ENCODE measurements around the gene SRC. TPM values are rescaled to one million over a fixed set of nuclear protein-coding genes. Genes with fewer than 3 reads are reported as not detected.

Gene SRC
- total and polyA plus RNA-seq, 2 experiments from 2014 or later = 26.2 to 34.3 TPM

DNA sequence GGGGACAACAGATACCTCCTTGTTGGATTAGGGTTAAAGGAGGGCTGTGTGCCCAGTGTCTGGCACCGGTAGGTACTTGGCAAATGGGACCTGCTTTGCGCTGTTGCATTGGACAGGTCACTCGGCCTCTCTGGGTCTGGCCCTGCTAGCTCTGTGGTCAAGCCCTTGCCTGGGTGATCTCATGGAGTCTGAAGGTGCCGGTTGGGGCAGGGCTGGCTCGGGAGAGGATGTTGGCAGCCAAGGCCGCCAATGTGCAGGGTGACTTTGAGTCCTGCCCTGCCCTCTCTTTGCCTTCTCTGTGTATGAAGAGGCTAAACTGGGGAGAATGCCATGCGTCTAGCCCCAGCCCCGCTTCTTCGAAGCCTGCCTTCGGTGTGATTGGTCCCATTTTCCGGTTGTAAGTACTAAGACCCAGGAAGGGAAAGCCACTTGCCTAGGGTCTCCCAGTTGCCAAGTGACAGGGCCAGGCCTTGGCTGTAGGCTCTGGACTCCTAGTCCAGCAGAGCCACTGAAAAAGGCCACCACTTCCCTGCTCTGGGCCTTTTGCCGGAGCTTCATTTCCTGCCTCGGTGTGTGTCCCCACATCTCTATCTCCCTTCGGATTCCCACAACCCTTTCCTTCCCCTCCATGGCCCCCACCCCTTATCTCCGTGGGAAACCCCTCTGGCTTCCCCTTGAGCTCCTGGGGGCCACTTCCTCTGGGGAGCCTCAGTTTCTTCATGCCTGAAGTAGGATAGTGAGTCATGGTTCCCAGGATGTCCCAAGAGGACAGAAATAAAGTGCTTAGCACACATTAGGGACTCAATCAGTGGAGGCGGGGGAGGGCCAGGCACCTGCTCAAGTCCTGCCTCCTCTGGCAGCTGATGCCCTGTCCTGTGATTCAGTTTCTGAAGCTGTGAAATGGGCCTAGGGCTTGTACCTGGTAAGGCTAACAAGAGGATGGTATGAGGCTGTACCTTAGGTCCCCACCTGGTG is 3.9 kb downstream of the SRC start:
- peak in 1 of 2 donors; percentile 62 for DNase-seq (ENCODE audit: low read depth in 1 of 2, low spot score in 1 of 2)
- H3K36me3 ChIP-seq = no peaks in the 10 kb centered on the region
- TF ChIP-seq, protein P1, sequence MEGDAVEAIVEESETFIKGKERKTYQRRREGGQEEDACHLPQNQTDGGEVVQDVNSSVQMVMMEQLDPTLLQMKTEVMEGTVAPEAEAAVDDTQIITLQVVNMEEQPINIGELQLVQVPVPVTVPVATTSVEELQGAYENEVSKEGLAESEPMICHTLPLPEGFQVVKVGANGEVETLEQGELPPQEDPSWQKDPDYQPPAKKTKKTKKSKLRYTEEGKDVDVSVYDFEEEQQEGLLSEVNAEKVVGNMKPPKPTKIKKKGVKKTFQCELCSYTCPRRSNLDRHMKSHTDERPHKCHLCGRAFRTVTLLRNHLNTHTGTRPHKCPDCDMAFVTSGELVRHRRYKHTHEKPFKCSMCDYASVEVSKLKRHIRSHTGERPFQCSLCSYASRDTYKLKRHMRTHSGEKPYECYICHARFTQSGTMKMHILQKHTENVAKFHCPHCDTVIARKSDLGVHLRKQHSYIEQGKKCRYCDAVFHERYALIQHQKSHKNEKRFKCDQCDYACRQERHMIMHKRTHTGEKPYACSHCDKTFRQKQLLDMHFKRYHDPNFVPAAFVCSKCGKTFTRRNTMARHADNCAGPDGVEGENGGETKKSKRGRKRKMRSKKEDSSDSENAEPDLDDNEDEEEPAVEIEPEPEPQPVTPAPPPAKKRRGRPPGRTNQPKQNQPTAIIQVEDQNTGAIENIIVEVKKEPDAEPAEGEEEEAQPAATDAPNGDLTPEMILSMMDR (IDR thresholded peaks at IDR 0.05; ENCODE audit: low read depth, low read length) = no peak

DNA sequence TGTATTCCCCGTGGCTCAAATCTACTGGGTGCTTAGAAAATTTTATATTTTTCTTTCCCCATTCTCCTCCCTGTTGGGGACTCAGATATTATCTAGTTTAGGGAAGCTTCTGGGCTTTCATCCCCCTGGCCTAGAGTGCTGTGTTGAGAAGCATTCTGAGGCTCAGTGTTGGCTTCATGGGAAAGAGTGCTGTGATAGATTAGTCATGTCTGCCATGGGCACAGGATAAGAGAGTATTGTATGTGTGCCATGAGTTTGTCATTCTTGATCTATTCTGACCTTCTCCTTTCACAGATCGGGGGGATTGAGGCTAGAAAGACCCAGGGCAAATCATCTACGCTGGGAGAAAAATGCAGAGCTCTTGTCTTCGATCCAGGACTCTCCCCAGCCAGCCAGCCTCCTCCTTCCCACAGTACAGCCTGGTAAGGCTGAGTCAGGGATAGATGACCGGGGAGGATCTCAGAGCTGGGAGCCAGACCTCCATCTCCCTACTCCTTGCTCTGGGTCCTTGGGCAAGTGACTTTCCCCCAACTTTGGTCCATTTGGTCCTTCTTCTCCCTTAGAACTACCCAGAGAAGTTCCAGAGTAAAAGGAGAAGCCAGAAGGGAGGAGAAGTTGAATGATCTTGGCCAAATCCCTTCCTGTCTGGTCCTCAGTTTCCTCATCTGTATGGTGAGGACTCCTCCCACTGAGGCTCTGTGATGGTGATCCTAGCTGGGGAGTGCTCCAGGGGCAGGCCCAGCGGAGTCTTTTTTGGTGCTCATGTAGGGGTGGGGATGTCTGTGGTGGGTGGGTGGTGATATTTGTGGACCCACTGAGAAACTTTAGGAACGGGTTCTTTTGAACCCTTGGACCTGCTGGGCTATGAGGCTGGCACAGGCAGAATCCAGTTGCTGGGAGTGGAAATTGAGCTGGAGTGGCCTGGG is 5.0 kb downstream of the SRC start:
- peak overlapping the region; percentile 34 for H3K27ac ChIP-seq
- no peaks in the 10 kb centered on the region for H3K36me3 ChIP-seq
- DNase-seq (ENCODE audit: low read depth in 1 of 2, low spot score in 1 of 2) = peak in 1 of 2 donors; percentile 10
- H3K4me3 ChIP-seq = no peak overlapping the region
- no peaks in the 10 kb centered on the region for H3K4me1 ChIP-seq (ENCODE audit: low read depth)
- TF ChIP-seq, protein P1 (IDR thresholded peaks at IDR 0.05; ENCODE audit: low read depth, low read length) = no peak
- H3K27me3 ChIP-seq = no peaks in the 10 kb centered on the region
- no peaks in the 10 kb centered on the region for H3K9me3 ChIP-seq (ENCODE audit: low read depth)

More for the DNA sequence above, 3.9 kb downstream of the SRC start:
- Histone ChIP-seq H3K27ac (peak overlapping the region; percentile 17), H3K9me3 (ENCODE audit: low read depth) (no peaks in the 10 kb centered on the region), H3K4me1 (ENCODE audit: low read depth) (no peaks in the 10 kb centered on the region), H3K27me3 (no peaks in the 10 kb centered on the region), H3K4me3 (no peak overlapping the region)

- no peaks in the 10 kb centered on the region for H3K4me1 ChIP-seq (ENCODE audit: low read depth)
- TF ChIP-seq, protein P1 (IDR thresholded peaks at IDR 0.05; ENCODE audit: low read depth, low read length) = no peak
- no peak for DNase-seq (ENCODE audit: low read depth in 1 of 2, low spot score in 1 of 2)
- no peak overlapping the region for H3K4me3 ChIP-seq
- H3K27me3 ChIP-seq = no peaks in the 10 kb centered on the region
- peak overlapping the region; percentile 34 for H3K27ac ChIP-seq
- H3K36me3 ChIP-seq = no peaks in the 10 kb centered on the region
- H3K9me3 ChIP-seq (ENCODE audit: low read depth) = no peaks in the 10 kb centered on the region
These were observed 6.0 kb downstream of the SRC start for GRCh38 chr20:37351689-37352607.

GRCh38 chr20:37352608-37352980 is 6.7 kb downstream of the SRC start:
- H3K27ac ChIP-seq = no peak overlapping the region
- H3K36me3 ChIP-seq = no peaks in the 10 kb centered on the region
- TF ChIP-seq, protein P1 (IDR thresholded peaks at IDR 0.05; ENCODE audit: low read depth, low read length) = no peak
- H3K27me3 ChIP-seq = no peaks in the 10 kb centered on the region
- no peaks in the 10 kb centered on the region for H3K9me3 ChIP-seq (ENCODE audit: low read depth)
- no peak overlapping the region for H3K4me3 ChIP-seq
- no peak for DNase-seq (ENCODE audit: low read depth in 1 of 2, low spot score in 1 of 2)
- no peaks in the 10 kb centered on the region for H3K4me1 ChIP-seq (ENCODE audit: low read depth)
